GM19240 (cell line): Measurements from ENCODE around the gene KRTAP13-3.

Experiments used
- DNase-seq: peaks from one replicate; pipeline ENCODE4 v3.0.0; 2011; ENCODE audit warnings: low spot score; ENCODE audit not compliant: insufficient read length

The KRTAP13-3 gene

DNA sequence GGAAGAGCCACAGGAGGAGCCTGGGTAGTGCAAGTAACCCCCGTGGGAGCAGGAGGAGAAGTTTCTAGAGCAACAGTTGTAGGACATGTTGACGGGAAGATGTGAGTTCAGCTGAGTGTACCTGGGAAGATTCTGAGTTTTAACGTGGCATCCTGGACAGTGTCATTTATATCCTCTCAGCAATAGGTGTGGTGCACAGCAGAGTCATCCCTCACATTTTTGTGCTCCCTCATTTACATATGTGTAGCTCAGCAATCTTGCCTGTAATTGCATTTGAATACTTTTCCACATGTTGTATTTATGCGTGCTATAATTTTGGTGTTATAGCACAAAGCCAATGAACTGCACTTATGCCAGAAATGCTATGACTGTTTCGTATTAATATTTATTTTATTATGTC lies at the start of gene KRTAP13-3:
Gene KRTAP13-3, minus strand, starts transcription at position 101 of the 400 bp plus-strand sequence. Its CDS starts 14 bp downstream, at position 87.
- DNase-seq = no peak

DNA sequence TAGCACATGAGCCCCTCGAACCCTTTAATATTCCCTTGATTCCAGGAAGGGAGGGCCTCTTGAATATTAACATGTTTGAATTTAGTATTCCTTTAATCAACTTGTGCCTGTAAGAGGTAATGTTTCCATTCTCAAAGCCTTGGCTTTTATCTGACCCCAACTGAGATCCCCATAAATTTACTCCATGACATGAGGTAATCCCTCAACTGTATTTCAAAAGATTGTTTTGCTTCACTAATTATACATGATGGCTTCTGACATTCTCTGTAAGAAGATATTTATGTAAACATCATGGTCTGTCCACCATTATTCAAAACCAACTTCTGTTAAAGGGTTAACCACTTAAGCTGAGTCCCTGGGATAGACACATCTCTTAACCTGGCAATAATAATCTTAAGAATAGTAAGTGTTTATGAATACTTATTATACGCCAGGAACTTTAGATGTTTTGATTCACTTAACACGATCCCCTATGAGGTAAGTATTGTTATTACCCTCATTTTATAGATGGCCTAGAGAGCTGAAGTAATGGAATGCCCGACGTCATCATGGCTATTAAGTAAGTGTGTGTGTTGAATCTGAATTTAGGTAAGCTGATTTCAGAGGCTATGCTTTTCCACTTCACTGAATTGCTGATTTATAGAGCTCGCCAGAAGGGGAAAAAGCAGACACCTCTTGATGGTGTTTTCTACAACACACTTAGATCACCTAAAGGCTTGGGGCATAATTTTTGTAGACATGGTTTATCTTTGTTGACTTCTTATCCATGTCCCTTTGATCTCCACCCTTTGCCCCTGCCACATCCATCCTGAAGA lies 43.4 kb upstream of the KRTAP13-3 start:
- DNase-seq = no peak

DNA sequence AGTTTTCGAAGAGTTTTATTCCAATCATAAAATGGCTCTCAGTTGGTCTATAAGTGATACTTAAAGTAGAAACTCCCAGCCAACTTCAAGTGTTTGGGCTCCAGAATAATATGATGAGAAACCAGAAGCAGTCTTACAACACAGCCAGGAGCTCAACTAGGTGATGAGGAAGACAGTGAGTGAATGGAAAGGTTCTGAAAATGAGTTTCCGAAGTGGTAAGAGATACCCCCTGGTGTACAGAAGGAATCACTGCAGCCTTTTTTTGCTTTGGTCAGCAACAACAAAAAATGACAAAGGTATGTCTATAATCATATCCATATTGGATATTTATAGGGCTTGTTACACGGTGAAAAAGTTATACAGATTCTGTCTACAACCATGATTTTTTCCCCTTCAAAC lies 38.0 kb upstream of the KRTAP13-3 start:
- no peak for DNase-seq

DNA sequence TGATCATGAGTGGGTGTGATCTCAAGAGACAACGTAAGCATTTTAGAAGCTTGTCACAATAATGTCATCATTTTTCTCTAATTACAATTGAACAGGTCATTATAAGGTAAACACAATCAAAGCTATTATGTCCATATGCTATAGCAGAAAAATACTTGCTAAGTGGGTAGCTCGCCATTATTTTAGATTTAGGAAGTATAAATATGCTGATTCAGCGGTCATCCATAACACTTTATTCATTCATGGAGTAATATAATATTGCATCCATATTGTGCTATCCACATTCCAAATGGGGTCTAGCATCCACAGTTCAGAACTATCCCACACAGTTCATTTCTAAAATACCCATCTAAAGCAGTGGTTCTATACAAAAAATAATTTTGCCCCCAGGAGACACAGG lies 22.8 kb upstream of the KRTAP13-3 start:
- no peak for DNase-seq

- DNase-seq = no peak
Measured at GRCh38 chr21:30447056-30447455, 21.3 kb upstream of the KRTAP13-3 start.

- no peak for DNase-seq
Measured at GRCh38 chr21:30444204-30444603, 18.5 kb upstream of the KRTAP13-3 start.

DNA sequence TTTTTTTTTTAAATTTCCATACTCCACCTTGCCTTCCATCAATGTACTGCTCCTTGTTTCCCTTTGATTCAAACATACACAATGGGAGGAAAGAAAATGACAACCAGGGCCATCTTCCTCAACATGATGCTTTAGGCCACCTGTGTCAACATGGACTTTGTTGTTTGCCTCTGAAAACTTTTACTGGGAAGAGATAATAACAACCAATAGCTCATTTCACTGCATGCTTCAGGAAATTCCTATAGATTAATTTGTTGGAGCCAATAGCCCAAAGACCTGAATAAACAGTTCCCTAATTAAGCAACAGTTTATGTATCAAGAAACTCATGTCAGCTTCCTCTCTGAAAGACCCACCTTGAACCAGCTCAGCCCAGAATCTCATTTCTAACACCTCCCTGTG lies 17.5 kb upstream of the KRTAP13-3 start:
- DNase-seq = no peak

DNA sequence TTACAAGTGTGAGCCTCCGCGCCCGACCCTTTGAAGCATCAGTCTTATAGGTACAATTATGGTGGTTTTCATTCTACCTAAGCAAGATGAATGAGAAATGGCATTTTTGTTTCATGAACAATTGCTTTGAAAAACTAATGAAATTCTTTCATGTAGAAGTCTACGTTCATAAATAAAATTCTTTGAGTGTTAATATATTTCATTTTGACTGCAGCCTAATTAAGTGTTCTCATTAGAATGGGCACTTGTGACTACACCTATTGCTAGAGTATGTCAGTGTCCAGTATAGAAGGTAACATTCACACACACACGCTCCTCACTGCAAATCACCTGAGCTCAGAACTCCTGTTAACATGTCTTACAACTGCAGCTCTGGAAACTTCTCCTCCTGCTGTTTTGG lies 14.2 kb upstream of the KRTAP13-3 start, which contains the start of gene KRTAP15-1:
Gene KRTAP15-1, plus strand, starts transcription at position 301 of the 400 bp plus-strand sequence. Its CDS starts 53 bp downstream, at position 354.
- no peak for DNase-seq

- no peak for DNase-seq
Measured at GRCh38 chr21:30437010-30437565, 11.4 kb upstream of the KRTAP13-3 start.

DNA sequence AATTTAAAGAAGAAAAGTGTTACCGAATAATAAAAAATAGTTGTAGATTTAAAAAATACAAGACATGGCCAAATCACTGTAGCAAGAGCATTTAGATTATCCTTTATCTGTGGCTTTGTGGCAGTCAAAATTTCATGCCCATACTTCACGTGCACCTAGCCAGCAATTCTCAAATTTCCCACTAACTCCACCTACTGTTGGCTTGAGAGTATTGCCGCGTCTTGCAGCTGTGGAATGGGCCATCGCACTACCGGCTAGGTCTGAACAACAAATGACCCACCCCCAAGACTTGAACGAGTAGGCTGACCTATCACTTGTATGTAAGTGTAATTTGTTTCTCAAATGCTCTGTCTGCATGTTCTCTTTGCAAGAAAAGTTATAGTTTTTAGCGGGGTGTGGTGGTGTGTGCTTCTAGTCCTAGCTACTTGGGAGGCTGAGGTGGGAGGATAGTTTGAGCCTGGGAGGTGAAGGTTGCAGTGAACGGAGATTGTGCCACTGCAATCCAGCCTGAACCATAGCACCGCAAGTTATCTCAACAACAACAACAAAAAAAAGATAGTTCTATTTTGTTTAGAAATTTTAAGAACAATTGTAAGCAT lies 8.4 kb upstream of the KRTAP13-3 start:
- DNase-seq = no peak

- no peak for DNase-seq
Measured at GRCh38 chr21:30430170-30430655, 4.5 kb upstream of the KRTAP13-3 start, which contains the start of gene KRTAP13-4. Gene KRTAP13-4 (plus strand): TSS chr21:30430220. CDS start chr21:30430276, 56 bp downstream.

DNA sequence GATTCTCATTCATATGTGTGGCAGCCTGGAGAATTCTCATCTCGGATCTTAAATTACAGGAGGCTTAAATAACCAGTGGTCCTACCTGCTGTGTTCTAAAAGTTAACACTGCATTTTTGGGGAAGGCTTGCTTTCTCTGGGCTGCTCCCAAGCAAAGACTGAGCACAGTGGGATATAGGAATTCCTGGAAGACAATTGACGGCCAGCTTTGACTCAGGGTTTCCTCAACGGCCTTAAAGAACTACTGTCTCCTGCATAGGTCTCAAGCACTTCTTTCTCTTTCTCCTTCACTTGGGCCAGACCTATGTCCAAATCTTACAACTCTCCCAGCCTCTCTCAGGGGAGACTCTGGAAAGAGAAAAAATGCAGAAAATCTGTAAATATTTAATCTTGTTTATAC lies 1.0 kb upstream of the KRTAP13-3 start:
- DNase-seq = no peak

DNA sequence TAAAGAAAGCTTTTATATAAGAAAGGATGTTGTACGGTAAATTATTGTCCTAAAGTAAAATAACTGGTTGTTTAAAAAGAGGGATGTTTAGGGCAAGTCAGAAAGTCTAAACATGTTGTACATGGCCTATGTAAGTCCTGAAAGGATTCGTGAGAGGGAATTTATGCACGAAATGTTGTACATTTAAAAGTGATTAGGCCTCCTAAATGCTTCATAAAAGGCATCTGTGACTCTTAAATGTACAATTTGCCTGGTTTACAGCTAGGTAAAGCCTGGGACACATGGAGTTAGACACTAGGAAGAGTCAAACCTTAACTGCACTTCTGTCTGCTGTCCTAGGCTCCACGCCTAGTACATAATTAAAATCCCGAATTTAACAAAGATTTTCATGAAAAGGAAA lies 9.7 kb downstream of the KRTAP13-3 start:
- no peak for DNase-seq

DNA sequence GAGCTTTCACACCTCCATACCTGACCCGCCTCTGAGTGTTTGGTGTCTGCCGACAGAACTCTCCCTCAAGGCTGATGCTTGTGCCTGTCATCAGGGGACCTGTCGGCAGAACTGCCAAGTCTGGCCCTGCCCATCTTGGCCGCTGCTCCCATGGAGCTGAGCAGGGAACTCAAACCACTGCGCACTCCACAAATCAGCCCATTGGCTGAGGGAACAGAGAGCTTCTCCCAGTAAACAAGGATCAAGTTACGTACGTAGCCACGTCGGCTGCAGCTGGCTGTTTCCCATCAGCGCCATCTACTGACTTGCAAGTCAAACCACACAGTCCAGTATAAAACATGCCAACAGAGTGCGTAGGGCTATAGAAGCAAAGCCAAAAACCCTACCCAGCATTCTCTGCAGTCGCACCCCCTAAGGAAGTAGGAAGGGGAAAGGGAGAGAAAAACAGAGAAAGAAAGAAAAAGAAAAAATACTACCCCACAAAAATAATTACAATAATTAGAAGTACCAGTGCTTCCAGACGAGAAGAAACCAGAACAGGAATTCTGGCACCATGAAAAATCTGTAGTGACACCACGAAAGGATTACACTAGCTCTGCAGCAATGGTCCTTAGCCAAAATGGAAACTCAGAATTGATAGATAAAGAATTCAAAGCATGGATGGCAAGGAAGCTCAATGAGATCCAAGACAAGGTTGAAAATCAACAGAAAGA lies 16.8 kb downstream of the KRTAP13-3 start:
- no peak for DNase-seq

- no peak for DNase-seq
Measured at GRCh38 chr21:30395731-30396130, 30.0 kb downstream of the KRTAP13-3 start, which contains the start of gene KRTAP13-1. Gene KRTAP13-1 (plus strand): TSS chr21:30396031. CDS start chr21:30396087, 56 bp downstream.

- DNase-seq = no peak
Measured at GRCh38 chr21:30391492-30392025, 34.2 kb downstream of the KRTAP13-3 start.

GRCh38 chr21:30382201-30382600 lies 43.5 kb downstream of the KRTAP13-3 start:
- DNase-seq = no peak
